Transverse colon (tissue), 4 donors: ENCODE results near the gene FBXL2.

ENCODE experiments used
- CTCF ChIP-seq, 5 experiments: fragments of 200-600 bp in 3 of 5; fragments of 450-650 bp in 2 of 5; sonication (generic) in 3 of 5; IDR thresholded peaks; 1 replicate in 2 of 5; 2 replicates in 3 of 5; pipeline ENCODE4 v1.5.1; 2016 to 2017; ENCODE audit warnings: antibody characterized with exemption in 5 of 5, inconsistent platforms in 3 of 5, mild to moderate bottlenecking in 2 of 5, moderate library complexity in 1 of 5
- EP300 ChIP-seq: sonication (generic); formaldehyde crosslinking; IDR thresholded peaks from one replicate; pipeline ENCODE4 v1.6.1; 2017; ENCODE audit warnings: antibody characterized with exemption, low read depth
- POLR2A ChIP-seq: fragments of 450-650 bp; IDR thresholded peaks from one replicate; pipeline ENCODE4 v1.6.1; 2016; ENCODE audit warnings: antibody characterized with exemption, mild to moderate bottlenecking, moderate library complexity
- POLR2AphosphoS5 ChIP-seq, 3 donors: sonication (generic); formaldehyde crosslinking; IDR thresholded peaks; one replicate each; pipeline ENCODE4 v1.6.1; 2016; ENCODE audit warnings: antibody characterized with exemption in 3 of 3

- TF ChIP-seq POLR2AphosphoS5 (IDR thresholded peaks at IDR 0.05) (no peak), EP300 (no peak), CTCF (IDR thresholded peaks at IDR 0.05) (no peak), POLR2A (no peak)
Observed at GRCh38 chr3:33317963-33318709, 40.9 kb downstream of the FBXL2 start.
